GM19463 (cell line): ENCODE measurements around the gene HLA-DQA2.
"Not testable (repeated sequence)": the region's sequence is repeated elsewhere in the genome, so short reads cannot be mapped to it uniquely, and the experiment has no call there.

Source experiments
- ATAC-seq: cut with Tn5 transposase; IDR thresholded peaks from one replicate; pipeline ENCODE4 v1.9.1; 2021; ENCODE audit warnings: mild to moderate bottlenecking, moderate library complexity; ENCODE audit not compliant: unreplicated experiment

The HLA-DQA2 gene

GRCh38 chr6:32741031-32741960 is at the start of gene HLA-DQA2:
HLA-DQA2 (plus strand) TSS chr6:32741391; CDS start chr6:32741444, 53 bp downstream.
- ATAC-seq = no peak

GRCh38 chr6:32692019-32692418 is 49.2 kb upstream of the HLA-DQA2 start:
- no peak for ATAC-seq

DNA sequence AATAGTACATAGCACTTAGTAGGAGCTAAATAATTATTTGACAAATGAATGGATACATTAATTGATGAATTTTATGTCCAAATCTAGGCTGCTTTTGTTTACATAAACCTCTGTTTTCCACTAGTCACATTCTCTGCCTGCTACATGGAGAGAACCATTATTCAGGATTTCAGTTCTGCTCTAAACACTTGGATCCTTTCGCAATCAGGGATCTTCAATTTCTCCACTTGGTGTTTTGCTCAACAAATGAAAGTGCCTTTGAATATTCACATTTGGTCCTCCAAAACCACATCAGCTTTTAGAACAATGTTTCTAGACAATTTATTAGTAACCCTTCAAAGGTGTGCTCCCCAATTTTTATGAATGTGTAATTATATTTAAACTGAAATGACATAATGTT is 44.2 kb upstream of the HLA-DQA2 start:
- no peak for ATAC-seq

- no peak for ATAC-seq
Measured at GRCh38 chr6:32700391-32701040, 40.7 kb upstream of the HLA-DQA2 start.

GRCh38 chr6:32703347-32703746 is 37.8 kb upstream of the HLA-DQA2 start:
- no peak for ATAC-seq

DNA sequence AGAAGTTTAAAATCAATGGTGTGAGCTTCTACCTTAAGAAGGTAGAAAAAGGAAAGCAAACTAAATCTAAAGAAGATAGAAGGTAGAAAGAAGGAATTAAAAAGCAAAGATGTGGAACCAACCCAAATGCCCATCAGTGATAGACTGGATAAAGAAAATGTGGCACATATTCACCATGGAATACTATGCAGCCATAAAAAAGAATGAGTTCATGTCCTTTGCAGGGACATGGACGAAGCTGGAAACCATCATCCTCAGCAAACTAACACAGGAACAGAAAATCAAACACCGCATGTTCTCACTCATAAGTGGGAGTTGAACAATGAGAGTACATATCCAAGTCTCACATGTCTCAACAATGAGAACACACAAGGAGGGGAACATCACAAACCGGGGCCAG is 36.0 kb upstream of the HLA-DQA2 start:
- ATAC-seq = not testable (repeated sequence)

- ATAC-seq = no peak
Measured at GRCh38 chr6:32709625-32710024, 31.6 kb upstream of the HLA-DQA2 start.

- ATAC-seq = no peak
Measured at GRCh38 chr6:32713241-32713640, 27.9 kb upstream of the HLA-DQA2 start.

DNA sequence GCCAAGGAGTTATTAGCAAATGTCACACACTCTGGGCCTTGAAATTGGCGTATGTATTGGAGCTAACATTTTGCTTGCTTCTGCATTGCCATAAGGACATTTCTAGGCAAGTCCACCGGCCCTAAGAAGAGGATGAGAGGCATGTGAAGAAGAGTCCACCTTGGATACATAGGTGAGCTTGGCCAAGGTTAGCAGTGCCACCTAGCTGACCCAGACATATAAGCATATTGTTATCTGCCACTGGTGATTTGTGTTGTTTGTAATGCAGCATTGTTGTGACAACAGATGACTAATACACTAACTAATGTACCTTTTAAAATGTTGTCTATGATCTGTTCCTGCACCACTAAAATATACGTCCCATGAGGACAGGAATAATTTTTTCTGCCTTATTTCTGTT is 24.8 kb upstream of the HLA-DQA2 start:
- no peak for ATAC-seq

GRCh38 chr6:32718879-32719278 is 22.3 kb upstream of the HLA-DQA2 start:
- ATAC-seq = no peak

DNA sequence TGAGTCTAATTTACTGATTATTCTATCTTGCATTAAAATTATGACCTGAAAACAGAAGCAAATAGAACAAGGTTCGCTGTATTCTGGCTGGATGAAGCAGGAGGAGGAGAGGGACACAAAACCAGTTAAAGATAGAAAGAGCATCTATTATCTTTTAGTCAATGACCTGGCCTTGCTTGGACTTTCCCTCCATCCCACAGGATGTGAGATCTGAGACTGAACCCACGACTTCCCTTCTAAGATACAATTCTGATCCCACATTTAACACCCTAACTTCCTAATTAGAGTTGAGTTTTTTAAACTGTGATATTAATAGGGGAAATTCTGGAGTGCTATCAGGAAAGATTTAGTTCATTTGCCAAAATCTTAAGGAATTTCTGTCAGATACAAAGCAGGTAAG is 3.1 kb upstream of the HLA-DQA2 start:
- ATAC-seq = no peak

GRCh38 chr6:32742374-32742773 is 1.2 kb downstream of the HLA-DQA2 start:
- ATAC-seq = no peak

DNA sequence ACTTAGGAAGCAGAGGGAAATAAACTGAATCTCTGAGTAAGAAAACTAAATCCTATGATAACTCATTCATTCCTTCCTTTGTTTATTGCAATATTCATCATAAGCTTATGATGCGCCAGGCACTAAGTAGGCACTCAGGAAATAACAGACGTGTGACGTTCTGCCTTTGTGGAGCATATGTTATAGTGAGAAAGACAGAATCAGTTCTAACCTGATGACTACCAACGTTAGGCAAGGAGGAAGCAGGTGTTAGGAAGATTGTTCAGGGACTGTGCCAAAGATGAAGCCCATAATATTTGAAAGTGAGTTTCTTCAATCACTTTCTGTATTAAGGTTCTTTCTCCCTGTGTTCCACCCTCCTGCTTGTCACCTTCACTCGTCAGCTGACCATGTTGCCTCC is 3.6 kb downstream of the HLA-DQA2 start:
- no peak for ATAC-seq

DNA sequence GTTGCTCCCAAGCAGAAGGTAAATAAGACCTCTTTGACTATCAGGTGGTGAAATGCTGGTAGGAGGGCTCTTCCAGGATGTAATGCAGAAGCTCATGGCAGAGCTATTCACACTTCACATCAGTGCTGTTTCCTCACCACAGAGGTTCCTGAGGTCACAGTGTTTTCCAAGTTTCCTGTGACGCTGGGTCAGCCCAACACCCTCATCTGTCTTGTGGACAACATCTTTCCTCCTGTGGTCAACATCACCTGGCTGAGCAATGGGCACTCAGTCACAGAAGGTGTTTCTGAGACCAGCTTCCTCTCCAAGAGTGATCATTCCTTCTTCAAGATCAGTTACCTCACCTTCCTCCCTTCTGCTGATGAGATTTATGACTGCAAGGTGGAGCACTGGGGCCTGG is 4.5 kb downstream of the HLA-DQA2 start:
- not testable (repeated sequence) for ATAC-seq

GRCh38 chr6:32752580-32752979 is 11.4 kb downstream of the HLA-DQA2 start:
- no peak for ATAC-seq

GRCh38 chr6:32759669-32760068 is 18.5 kb downstream of the HLA-DQA2 start:
- no peak for ATAC-seq

GRCh38 chr6:32761072-32761471 is 19.9 kb downstream of the HLA-DQA2 start:
- no peak for ATAC-seq

DNA sequence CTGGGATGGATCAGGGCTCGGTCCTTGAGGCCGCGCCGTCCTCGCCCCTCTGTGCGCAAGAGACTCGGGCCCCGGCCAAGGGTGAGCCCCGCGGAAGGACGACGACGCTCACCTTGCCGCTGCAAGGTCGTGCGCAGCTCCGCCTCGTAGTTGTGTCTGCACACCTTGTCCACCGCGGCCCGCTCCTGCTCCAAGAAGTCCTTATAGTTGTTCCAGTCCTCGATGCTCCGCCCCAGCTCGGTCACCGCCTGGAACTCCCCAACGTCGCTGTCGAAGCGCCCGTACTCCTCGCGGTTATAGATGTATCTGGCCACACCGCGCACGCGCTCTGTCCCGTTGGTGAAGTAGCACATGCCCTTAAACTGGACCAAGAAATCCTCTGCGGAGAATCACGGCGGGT is 20.4 kb downstream of the HLA-DQA2 start:
- ATAC-seq = no peak

DNA sequence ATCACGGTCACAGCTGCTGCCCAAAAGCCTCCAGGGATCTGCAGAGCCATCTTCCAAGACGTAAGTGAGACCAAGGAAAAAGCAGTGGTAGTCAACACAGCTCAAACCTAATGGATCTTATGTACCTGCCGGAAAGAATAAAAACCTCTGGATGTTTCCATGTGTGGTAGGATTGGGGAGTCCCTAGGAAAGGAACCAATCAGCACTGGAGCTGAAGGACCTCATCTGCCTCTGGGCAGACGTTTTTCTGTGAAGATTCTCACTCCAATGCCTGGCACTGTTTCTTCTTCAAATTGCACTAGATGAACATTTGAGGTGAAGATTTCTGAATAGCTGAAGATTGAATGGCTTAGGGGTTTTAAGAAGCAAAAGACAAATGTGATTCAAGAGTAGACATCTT is 22.2 kb downstream of the HLA-DQA2 start, which contains the start of gene HLA-DQB2:
HLA-DQB2 (minus strand) TSS at position 112 of the 400 bp plus-strand sequence; CDS start at position 50, 62 bp downstream.
- ATAC-seq = no peak

GRCh38 chr6:32764048-32764447 is 22.9 kb downstream of the HLA-DQA2 start:
- no peak for ATAC-seq

DNA sequence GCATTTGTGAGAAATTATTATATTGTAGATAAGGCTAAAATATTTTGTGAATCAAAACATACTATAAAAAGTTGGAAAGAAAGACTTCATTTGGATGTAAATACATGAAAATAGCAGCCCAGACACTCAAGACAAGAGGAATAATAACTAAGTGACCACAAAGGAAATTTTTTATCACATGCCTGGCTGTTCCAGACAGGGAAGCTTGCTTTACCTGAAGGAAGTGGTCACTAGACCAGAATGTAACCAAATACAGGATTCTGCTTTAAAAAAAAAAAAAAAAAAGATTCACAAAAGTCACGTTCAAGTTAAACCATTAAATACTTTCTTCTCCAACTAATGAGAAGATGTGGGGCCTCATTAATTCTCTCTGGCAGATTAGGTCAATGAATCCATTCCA is 31.5 kb downstream of the HLA-DQA2 start:
- ATAC-seq = no peak

DNA sequence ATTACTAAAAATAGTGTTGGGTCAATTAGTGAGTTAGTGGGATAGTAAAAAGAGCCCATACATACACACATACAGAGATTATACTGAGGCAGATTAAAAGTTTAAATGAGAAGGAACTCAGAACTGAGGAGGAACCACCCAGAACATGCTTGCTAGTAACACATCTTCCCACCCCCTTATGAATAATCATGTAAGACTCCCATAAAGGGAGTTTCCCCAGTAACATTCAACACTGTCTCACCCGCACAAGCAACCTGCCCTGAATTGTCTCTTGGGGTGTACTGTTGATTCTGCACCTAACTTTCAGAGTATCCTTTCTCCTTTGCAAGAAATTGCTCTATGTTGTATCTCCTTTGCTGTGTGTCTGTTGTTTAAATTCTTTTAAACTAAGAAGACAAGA is 33.2 kb downstream of the HLA-DQA2 start:
- no peak for ATAC-seq
